GM08714 (cell line): ENCODE data around the gene ANKRD42.

Source experiments
- H3K4me3 ChIP-seq: fragments of 200-500 bp; sonication (Bioruptor generic); 2 replicates; pipeline ENCODE4 v1.5.1; 2014; ENCODE audit warnings: mild to moderate bottlenecking, low read length, inconsistent platforms
- ZNF274 ChIP-seq: IDR thresholded peaks from 2 replicates; pipeline ENCODE4 v1.6.1; 2012; ENCODE audit warnings: mild to moderate bottlenecking, low read depth, low read length

Gene ANKRD42

DNA sequence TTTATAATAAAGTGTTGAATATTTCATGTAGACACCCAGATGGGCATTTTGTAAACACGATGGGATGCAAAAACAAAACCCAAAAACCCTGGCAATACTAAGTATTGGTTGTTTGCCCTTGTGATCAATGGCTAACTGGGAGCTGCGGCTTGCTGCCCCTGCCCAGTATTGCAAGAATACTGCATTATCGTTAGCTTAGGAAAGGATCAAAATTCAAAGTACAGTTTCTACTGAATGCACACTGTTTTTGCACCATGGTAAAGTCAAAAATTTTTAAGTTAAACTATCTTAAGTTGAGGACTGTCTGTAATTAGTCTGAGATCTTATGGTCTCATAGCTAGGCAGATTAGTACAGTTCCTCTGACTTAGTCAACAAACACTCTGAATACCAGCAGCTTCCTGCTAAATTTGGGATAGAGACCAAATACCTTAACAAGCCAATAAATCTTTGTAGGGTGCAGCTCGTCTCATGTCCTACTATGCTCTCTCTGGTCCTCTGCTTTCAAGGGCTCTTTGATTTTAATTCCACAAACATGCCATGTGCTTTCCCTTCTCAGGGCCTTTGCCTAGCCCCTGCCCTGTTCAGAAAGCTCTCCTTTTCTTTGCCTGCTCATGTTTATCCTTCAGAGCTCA, 88.7 kb downstream of the ANKRD42 start:
- TF ChIP-seq ZNF274: no peak
- H3K4me3 ChIP-seq: no peak overlapping the region

- no peak for TF ChIP-seq ZNF274
These were observed 91.1 kb downstream of the ANKRD42 start for GRCh38 chr11:83284501-83285150.

GRCh38 chr11:83285151-83285770, 91.7 kb downstream of the ANKRD42 start:
- peak overlapping the region; percentile 80 for H3K4me3 ChIP-seq
- TF ChIP-seq ZNF274: no peak

More at GRCh38 chr11:83284501-83285150, 91.1 kb downstream of the ANKRD42 start:
- H3K4me3 ChIP-seq: peak overlapping the region; percentile 80

- TF ChIP-seq ZNF274: no peak
- H3K4me3 ChIP-seq: peak within 1 kb of the TSS; percentile 80
These were observed 92.4 kb downstream of the ANKRD42 start, which contains the start of gene CCDC90B for GRCh38 chr11:83285771-83286528. CCDC90B (minus strand) TSS chr11:83286367; CDS start chr11:83285972, 395 bp downstream.

DNA sequence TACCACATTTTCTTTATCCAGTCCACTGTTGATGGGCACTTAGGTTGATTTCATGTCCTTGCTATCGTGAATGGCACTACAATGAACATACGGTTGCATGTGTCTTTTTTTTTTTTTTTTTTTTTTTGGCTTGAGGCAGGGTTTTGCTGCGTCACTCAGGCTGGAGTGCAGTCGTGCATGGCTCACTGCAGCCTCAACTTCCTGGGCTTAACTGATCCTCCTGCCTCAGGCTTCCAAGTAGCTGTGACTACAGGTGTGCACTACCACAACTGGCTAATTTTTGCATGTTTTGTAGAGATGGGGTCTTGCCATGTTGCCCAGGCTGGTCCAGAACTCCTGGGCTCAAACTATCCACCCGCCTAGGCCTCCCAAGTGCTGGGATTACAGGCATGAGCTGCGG, 94.1 kb downstream of the ANKRD42 start:
- H3K4me3 ChIP-seq: no peak overlapping the region
- no peak for TF ChIP-seq ZNF274

GRCh38 chr11:83292709-83293456, 99.4 kb downstream of the ANKRD42 start:
- TF ChIP-seq ZNF274: no peak
- H3K4me3 ChIP-seq: no peak overlapping the region

DNA sequence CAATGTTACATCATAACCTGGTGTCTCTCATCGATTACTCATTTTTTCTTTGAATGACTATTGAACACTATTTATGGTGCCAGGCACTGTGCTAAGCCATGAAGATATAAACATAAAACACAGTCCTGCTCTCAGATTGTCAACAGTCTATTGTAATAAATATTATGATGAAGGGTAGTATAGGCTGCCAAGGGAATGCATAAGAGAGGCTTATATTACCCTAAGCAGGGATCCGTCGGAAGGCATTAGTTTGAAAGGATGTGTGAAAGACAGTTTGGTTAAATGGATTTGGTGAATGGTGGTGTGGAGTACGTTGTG, 99.9 kb downstream of the ANKRD42 start:
- H3K4me3 ChIP-seq: no peak overlapping the region
- no peak for TF ChIP-seq ZNF274

GRCh38 chr11:83294208-83294607, 100.7 kb downstream of the ANKRD42 start:
- H3K4me3 ChIP-seq: no peak overlapping the region
- no peak for TF ChIP-seq ZNF274
